Measurements from ENCODE around the gene AKR7A3. TPM values are rescaled to one million over a fixed set of nuclear protein-coding genes. Genes with fewer than 3 reads are reported as not detected.

The AKR7A3 gene
- polyA plus RNA-seq, 1 donor: 2.6 TPM

DNA sequence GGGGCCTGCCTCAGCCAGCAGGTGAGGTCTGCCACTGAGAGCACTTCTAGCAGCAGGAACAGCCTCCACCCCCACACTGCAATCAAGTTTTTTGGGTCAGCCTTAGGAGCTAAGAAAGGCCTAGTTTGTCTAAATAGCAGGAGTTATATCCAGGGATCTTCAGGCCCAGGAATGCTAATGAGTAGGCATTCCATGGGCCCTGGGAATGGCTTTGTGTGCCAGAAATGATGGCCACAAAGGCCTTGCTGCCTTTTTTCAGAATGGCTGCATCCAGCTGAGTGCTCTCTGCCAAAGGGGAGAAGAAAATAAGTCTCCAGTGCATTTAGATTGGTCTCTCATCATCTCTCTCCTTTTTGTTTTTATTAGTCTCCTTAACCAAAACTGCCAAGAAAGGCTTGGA, 34.2 kb downstream of the AKR7A3 start:
- DNase-seq: no peak

- peak; percentile 85 for DNase-seq
These were observed 37.0 kb downstream of the AKR7A3 start, which contains the start of the genes EMC1 and MRTO4 for GRCh38 chr1:19251305-19252196. Gene EMC1, minus strand, starts transcription at chr1:19251524. Its CDS starts 15 bp downstream, at chr1:19251509. Gene MRTO4, plus strand, starts transcription at chr1:19251805. Its CDS starts 31 bp downstream, at chr1:19251836.

DNA sequence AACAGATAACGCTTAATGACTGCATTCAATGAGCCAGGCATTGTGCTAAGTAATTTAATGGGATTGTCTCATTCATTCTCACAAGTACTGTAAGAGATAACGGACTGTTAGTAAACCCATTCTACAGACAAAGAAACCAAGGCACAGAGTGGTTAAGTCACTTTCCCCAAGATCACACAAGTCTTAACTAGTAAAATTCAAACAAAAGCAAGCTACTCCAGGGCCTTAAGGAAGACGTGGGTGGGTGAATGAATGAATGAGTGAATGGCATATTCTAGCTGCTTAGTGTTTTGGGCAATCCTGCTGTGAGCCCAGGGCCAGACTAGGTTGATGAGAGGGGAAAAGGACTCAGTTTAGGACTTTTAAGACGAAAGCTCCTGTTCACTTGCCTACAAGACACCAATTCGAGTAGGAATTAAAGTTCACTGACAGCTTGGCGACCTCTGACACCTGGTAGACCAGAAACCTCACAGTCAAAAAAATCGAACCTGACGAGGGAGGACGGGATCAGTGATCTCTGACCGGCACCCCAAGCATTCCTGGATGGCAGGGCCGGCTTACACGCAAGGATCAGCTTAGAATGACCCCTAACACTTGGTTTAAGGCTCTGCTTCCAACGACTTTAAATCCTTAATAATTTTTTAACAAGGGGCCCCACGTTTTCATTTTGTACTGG, 37.8 kb downstream of the AKR7A3 start:
- DNase-seq: no peak

GRCh38 chr1:19240673-19241538, 47.7 kb downstream of the AKR7A3 start:
- no peak for DNase-seq

GRCh38 chr1:19239876-19240275, 48.7 kb downstream of the AKR7A3 start:
- DNase-seq: no peak

- DNase-seq: no peak
These were observed 54.3 kb downstream of the AKR7A3 start for GRCh38 chr1:19234224-19234623.

Other genes starting within 250 kb of the AKR7A3 start
- gene UBR4, start 78.5 kb downstream of the AKR7A3 start, polyA plus RNA-seq (ENCODE audit: insufficient read length): 150 TPM
- 63.2 TPM for gene EMC1, start 37.2 kb downstream of the AKR7A3 start, polyA plus RNA-seq (ENCODE audit: insufficient read length)
- gene MRTO4, start 37.0 kb downstream of the AKR7A3 start, polyA plus RNA-seq (ENCODE audit: insufficient read length): 32.4 TPM
- gene AKR7A2, start 23.4 kb upstream of the AKR7A3 start, polyA plus RNA-seq (ENCODE audit: insufficient read length): 76.2 TPM
- gene SLC66A1, start 23.6 kb upstream of the AKR7A3 start, polyA plus RNA-seq (ENCODE audit: insufficient read length): 13.3 TPM
- 217 TPM for gene CAPZB, start 196.8 kb upstream of the AKR7A3 start, polyA plus RNA-seq (ENCODE audit: insufficient read length)